ENCODE results near the gene UNC5B. TPM values are rescaled to one million over a fixed set of nuclear protein-coding genes. Genes with fewer than 3 reads are reported as not detected.

Gene UNC5B
- polyA plus RNA-seq, 4 donors, result 44.7 to 106 (median 49.3) TPM

- DNase-seq (ENCODE audit: low read depth in 4 of 4, low spot score in 3 of 4), result no peak
These were observed 38.5 kb downstream of the UNC5B start for GRCh38 chr10:71250842-71251241.

DNA sequence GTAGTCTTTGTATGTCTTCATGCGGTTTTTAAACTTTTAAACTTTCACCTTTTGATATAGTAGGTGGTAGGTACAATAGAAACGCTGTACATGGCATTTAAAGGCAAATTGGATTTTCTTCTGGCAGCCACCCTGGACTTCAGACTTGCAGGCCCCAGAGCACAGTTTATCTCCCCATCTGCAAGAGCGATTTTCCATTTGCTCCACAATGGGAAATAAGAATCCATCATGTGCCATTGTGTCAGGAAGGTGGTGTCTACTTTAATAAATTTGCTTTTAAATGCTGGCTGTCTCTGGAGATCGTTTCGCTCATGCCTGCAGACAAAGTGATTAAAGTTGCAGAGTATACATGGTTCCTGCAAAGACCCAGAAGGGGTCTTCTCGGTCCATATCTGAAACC is 38.9 kb downstream of the UNC5B start:
- DNase-seq (ENCODE audit: low read depth in 4 of 4, low spot score in 3 of 4), result no peak

DNA sequence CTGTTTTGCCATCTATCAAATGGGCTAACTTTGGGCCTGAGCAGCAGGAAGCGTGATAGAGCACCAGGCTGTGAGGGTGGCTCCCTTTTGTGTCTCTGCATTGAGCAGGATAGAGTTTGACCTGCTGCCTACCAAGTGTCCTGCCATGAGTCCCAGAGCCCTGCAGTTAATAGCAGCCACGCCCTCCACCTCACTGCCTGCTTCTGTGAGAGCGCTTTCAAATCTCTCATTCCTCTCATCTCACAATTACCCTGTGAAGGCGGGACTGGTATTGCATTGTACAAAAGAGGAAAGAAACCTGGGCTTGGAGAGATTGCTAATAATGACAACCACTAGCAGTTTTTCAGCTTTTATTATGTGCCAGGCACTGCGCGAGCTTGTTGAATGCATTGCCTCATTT is 39.9 kb downstream of the UNC5B start:
- no peak for DNase-seq (ENCODE audit: low read depth in 4 of 4, low spot score in 3 of 4)

- no peak for DNase-seq (ENCODE audit: low read depth in 4 of 4, low spot score in 3 of 4)
These were observed 41.8 kb downstream of the UNC5B start for GRCh38 chr10:71253981-71254818.

GRCh38 chr10:71254834-71255549 is 42.6 kb downstream of the UNC5B start:
- no peak for DNase-seq (ENCODE audit: low read depth in 4 of 4, low spot score in 3 of 4)

GRCh38 chr10:71255550-71255807 is 43.1 kb downstream of the UNC5B start:
- DNase-seq (ENCODE audit: low read depth in 4 of 4, low spot score in 3 of 4), result no peak

GRCh38 chr10:71255808-71256660 is 43.7 kb downstream of the UNC5B start:
- DNase-seq (ENCODE audit: low read depth in 4 of 4, low spot score in 3 of 4), result no peak

GRCh38 chr10:71256661-71257318 is 44.4 kb downstream of the UNC5B start:
- no peak for DNase-seq (ENCODE audit: low read depth in 4 of 4, low spot score in 3 of 4)

- no peak for DNase-seq (ENCODE audit: low read depth in 4 of 4, low spot score in 3 of 4)
These were observed 45.1 kb downstream of the UNC5B start for GRCh38 chr10:71257319-71257997.

- no peak for DNase-seq (ENCODE audit: low read depth in 4 of 4, low spot score in 3 of 4)
These were observed 45.7 kb downstream of the UNC5B start for GRCh38 chr10:71258046-71258445.

GRCh38 chr10:71258446-71259145 is 46.2 kb downstream of the UNC5B start:
- DNase-seq (ENCODE audit: low read depth in 4 of 4, low spot score in 3 of 4), result no peak

DNA sequence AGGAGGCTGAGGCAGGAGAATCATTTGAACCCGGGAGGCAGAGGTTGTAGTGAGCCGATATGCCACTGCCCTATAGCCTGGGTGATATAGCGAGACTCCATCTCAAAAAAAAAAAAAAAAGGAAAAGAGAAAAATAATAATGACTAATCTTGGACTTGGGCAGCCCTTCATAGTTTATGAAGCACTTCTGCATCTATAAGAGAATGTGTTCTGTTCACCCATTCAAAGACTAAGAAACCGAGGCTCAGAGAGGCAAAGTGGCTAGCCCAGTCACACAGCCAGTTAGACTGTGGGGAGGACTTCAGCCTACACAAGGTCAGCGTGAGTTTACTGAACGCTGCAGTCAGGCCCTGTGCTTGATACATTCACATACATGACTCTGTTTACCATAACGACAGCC is 46.9 kb downstream of the UNC5B start:
- no peak for DNase-seq (ENCODE audit: low read depth in 4 of 4, low spot score in 3 of 4)

GRCh38 chr10:71259815-71260501 is 47.6 kb downstream of the UNC5B start:
- no peak for DNase-seq (ENCODE audit: low read depth in 4 of 4, low spot score in 3 of 4)

DNA sequence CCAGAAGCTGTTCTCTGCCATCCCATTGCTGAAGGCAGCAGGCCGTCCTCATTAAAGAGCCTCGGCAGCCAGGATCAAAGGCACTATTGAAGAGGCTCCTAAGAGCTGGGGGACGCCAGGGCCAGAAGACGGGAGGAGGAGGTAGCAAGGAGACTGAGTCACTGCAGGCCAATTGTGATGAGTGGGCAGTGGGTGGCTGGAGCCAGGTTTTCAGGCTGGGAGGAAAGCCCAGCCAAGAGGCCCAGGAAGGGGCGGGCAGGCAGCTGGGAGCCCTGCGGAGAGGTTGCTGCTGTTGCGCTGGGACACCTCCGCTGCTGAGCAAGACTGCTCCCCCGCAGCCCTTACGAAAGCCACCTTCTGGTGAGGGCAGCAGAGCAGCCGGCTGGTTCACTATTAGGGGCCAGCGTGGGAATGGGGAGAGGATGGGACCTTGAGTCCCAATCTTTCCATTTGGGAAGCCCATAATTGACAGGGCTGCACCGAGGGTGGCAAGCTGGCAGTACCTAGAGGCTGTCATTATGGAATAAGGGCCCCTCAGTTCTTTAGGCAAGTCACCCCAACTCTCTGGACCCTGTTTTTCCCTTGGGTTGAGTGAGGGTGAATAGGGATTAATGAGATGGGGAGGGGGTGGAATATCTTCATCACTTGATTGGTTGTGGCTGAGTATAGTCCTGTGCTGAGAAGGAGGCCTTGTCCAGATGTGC is 48.4 kb downstream of the UNC5B start:
- no peak for DNase-seq (ENCODE audit: low read depth in 4 of 4, low spot score in 3 of 4)

GRCh38 chr10:71262027-71262426 is 49.7 kb downstream of the UNC5B start:
- DNase-seq (ENCODE audit: low read depth in 4 of 4, low spot score in 3 of 4), result no peak

DNA sequence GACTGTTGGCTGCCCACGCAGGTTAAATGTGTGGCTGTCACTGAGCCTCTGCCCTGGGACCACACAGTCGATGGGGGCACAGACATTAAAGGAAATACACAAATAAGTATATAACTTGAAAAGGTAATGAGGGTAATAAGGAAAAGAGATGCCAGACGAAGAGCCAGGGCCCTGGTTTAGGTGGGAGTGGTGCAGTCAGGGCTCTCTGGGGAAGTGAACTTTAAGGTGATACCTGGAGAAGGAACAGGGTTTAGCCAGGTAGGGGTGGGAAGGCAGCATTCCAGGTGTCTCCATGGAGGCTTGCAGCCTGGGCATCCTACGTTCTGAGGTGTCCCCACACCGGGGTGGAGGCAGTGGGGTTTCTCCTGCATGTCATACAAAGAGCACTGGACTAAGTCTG is 50.4 kb downstream of the UNC5B start:
- DNase-seq (ENCODE audit: low read depth in 4 of 4, low spot score in 3 of 4), result no peak

DNA sequence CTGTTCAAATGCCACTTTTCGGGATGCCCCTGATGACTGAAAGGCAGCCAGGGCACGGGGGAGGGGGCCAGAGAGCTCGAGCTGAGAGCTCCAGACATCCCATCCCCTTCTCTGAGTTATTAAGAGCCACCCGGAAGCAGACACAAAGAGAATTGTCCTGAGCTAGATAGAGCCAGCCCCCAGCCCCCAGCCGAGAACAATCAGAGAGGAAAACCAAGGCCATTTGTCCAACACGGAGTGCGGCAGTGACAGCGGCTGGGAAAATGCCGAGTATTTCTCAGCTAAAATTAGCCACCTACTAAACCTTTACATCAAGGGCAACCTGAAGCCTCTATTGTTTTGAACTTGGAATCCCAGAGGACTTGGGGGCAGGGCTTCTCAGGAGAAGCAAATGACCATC is 51.0 kb downstream of the UNC5B start:
- no peak for DNase-seq (ENCODE audit: low read depth in 4 of 4, low spot score in 3 of 4)

GRCh38 chr10:71264345-71265200 is 52.2 kb downstream of the UNC5B start:
- DNase-seq (ENCODE audit: low read depth in 4 of 4, low spot score in 3 of 4), result no peak

All from left renal pelvis (tissue), 4 donors.